Right lobe of liver (tissue), 6 donors: ENCODE measurements around the gene FERD3L. TPM values are rescaled to one million over a fixed set of nuclear protein-coding genes. Genes with fewer than 3 reads are reported as not detected.
"Not testable (repeated sequence)": the region's sequence is repeated elsewhere in the genome, so short reads cannot be mapped to it uniquely, and the experiment has no call there.

Experiments
- ATAC-seq, 4 donors: fragments of 200-7000 bp; cut with Tn5 transposase; one replicate each; pipeline ENCODE4 v1.9.1; 2020; ENCODE audit warnings: mild to moderate bottlenecking in 4 of 4, moderate library complexity in 4 of 4
- DNase-seq, 3 donors: peaks; one replicate each; pipeline ENCODE4 v3.0.0-alpha.2; 2020
- H3K27ac ChIP-seq, 3 donors: fragments of 200-600 bp; one replicate each; pipeline ENCODE4 v1.8.0; 2022
- H3K27me3 ChIP-seq, 2 donors: fragments of 200-600 bp; one replicate each; pipeline ENCODE4 v1.8.0; 2022
- H3K36me3 ChIP-seq, 4 donors: fragments of 200-600 bp; sonication (generic) in 1 of 4; one replicate each; pipeline versions ENCODE4 v1.5.1 to v1.8.0; 2017 to 2022; ENCODE audit warnings: control low read depth in 1 of 4
- H3K4me1 ChIP-seq, 4 donors: fragments of 200-600 bp; sonication (generic) in 1 of 4; one replicate each; pipeline versions ENCODE4 v1.5.1 to v1.8.0; 2017 to 2022; ENCODE audit warnings: control low read depth in 1 of 4
- H3K4me3 ChIP-seq, 3 donors: fragments of 200-600 bp; one replicate each; pipeline ENCODE4 v1.8.0; 2022
- H3K9me3 ChIP-seq, 4 donors: fragments of 200-600 bp; sonication (generic) in 1 of 4; one replicate each; pipeline versions ENCODE4 v1.5.1 to v1.8.0; 2017 to 2022; ENCODE audit warnings: control low read depth in 1 of 4
- POLR2A ChIP-seq: fragments of 450-650 bp; IDR thresholded peaks from one replicate; pipeline ENCODE4 v1.6.1; 2017; ENCODE audit warnings: antibody characterized with exemption, mild to moderate bottlenecking
- WGBS: methylation state at CpG from one replicate; pipeline ENCODE4 v1.1.6; 2018; ENCODE audit warnings: low coverage, low lambda C conversion rate; ENCODE audit not compliant: insufficient coverage; ENCODE audit errors: missing lambda C conversion rate; 5-methylcytosine and 5-hydroxymethylcytosine counted together
- intact Hi-C, 2 donors: fragments of 100-400 bp; cut with DNase I; formaldehyde crosslinking; loops; one replicate each; pipeline versions ENCODE4 v1.11.2 to v1.14.1; 2022
- long read RNA-seq: library from polyadenylated mRNA; unstranded; transcript quantifications from one replicate; pipeline ENCODE4 v2.0.0, GENCODE V29; 2019
- total RNA-seq, 6 experiments: library from RNA; depleted of rRNA in 2 of 6; stranded (reverse); fragments of >200 nt in 2 of 6; fragmentation: NEBNext Ultra II Directional in 3 of 6; extraction: Animal tissue kit (Norgen Biotek cat#: 25700) in 3 of 6; gene quantifications; one replicate each; pipeline versions ENCODE4 v1.1.0 to v1.2.4, GENCODE V29; 2016 to 2023
- TF ChIP-seq, protein P1 (sequence below), 4 donors: fragments of 200-600 bp in 3 of 4; fragments of 450-650 bp in 1 of 4; IDR thresholded peaks; one replicate each; pipeline versions ENCODE4 v1.5.1 to v1.8.0; 2016 to 2022; ENCODE audit warnings: antibody characterized with exemption in 4 of 4, mild to moderate bottlenecking in 2 of 4
- donor health status: DM: no; HTN: yes; CAD: no.
- donor health status: DM: no; HTN: no; CAD: no.
- donor health status: DM: no; HTN: no; CAD: no.
- donor health status: DM: no; HTN: yes; CAD: no.
- donor health status: DM: no; HTN: yes; CAD: no.

FERD3L gene, protein sequence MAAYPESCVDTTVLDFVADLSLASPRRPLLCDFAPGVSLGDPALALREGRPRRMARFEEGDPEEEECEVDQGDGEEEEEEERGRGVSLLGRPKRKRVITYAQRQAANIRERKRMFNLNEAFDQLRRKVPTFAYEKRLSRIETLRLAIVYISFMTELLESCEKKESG
- total RNA-seq = not detected
- long read RNA-seq = 0 reads

- intact Hi-C loops = no loop called here
- DNase-seq (no peak), ATAC-seq (no peak)
- Histone ChIP-seq H3K4me3 (no peak within 1 kb of the TSS), H3K36me3 (no peaks in the 10 kb centered on the region), H3K27me3 (no peaks in the 10 kb centered on the region), H3K27ac (no peak within 1 kb of the TSS), H3K9me3 (no peaks in the 10 kb centered on the region), H3K4me1 (no peaks in the 10 kb centered on the region)
- no peak for TF ChIP-seq POLR2A
- TF ChIP-seq, protein P1, sequence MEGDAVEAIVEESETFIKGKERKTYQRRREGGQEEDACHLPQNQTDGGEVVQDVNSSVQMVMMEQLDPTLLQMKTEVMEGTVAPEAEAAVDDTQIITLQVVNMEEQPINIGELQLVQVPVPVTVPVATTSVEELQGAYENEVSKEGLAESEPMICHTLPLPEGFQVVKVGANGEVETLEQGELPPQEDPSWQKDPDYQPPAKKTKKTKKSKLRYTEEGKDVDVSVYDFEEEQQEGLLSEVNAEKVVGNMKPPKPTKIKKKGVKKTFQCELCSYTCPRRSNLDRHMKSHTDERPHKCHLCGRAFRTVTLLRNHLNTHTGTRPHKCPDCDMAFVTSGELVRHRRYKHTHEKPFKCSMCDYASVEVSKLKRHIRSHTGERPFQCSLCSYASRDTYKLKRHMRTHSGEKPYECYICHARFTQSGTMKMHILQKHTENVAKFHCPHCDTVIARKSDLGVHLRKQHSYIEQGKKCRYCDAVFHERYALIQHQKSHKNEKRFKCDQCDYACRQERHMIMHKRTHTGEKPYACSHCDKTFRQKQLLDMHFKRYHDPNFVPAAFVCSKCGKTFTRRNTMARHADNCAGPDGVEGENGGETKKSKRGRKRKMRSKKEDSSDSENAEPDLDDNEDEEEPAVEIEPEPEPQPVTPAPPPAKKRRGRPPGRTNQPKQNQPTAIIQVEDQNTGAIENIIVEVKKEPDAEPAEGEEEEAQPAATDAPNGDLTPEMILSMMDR (IDR thresholded peaks at IDR 0.05) = no peak
- WGBS = 3% methylated on average over 29 of the region's 51 CpGs
Measured at GRCh38 chr7:19144661-19145433, at the start of gene FERD3L. TSS of gene FERD3L (minus strand) at chr7:19145421. CDS start at chr7:19145362, 59 bp downstream.

GRCh38 chr7:19194417-19194816 is 49.2 kb upstream of the FERD3L start:
- H3K9me3 ChIP-seq, H3K27ac ChIP-seq, DNase-seq, H3K27me3 ChIP-seq, intact Hi-C loops, H3K36me3 ChIP-seq, H3K4me3 ChIP-seq, ATAC-seq, H3K4me1 ChIP-seq: not testable (repeated sequence)
- WGBS = 11% methylated on average over 9 of the region's 14 CpGs

DNA sequence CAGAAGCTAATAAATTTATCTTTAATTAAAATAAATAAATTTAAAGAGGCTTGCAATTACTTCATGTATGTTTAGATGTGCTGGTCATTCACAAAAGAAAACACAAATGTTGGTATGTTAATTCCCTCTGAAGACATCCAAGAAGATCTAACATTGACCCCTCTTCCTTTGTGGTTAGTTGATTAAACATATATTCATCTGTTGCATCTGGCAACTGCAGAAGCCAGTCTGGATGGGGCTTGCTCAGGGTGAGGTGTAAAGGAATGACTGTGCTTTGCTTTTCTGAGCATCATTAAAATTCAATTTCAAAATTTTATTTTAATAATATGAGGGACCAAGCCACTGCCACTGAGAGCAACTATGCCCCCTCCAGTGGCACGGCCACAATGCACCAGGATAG is 36.4 kb upstream of the FERD3L start:
- no peak for DNase-seq
- Histone ChIP-seq H3K4me1 (no peaks in the 10 kb centered on the region), H3K9me3 (peaks cover 0 to 7% (median 0%) of the 10 kb centered on the region in 4 donors), H3K36me3 (no peaks in the 10 kb centered on the region), H3K27ac (no peak overlapping the region), H3K4me3 (no peak overlapping the region), H3K27me3 (no peaks in the 10 kb centered on the region)
- 29% methylated on average over 1 of the region's 1 CpG for WGBS
- intact Hi-C loops = no loop called here
- no peak for ATAC-seq
- no peak for TF ChIP-seq POLR2A
- TF ChIP-seq, protein P1 (IDR thresholded peaks at IDR 0.05) = no peak

DNA sequence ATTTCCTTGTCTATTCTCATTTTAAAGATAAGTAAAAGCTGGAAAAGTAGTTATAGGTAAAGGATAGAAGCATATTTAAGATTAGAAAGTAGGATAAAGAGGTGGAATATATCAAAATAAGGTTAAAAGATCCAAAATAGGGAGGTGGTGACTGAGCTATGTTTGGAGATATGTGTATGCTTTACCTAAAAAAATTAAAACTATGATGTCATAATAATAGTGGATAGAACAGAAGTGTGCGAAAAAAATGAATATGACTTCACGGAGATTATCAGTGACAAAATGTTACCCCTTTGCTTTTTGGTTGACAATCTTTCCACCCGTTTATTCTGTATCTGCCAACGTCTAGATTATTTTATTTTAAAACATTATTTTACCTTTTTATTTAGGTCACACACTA is 33.4 kb upstream of the FERD3L start:
- TF ChIP-seq, protein P1 (IDR thresholded peaks at IDR 0.05) = no peak
- TF ChIP-seq POLR2A = no peak
- intact Hi-C loops = no loop called here
- Histone ChIP-seq H3K36me3 (no peaks in the 10 kb centered on the region), H3K4me3 (no peak overlapping the region), H3K9me3 (peaks cover 0 to 5% (median 0%) of the 10 kb centered on the region in 4 donors), H3K4me1 (no peaks in the 10 kb centered on the region), H3K27ac (no peak overlapping the region), H3K27me3 (no peaks in the 10 kb centered on the region)
- DNase-seq (no peak), ATAC-seq (no peak)
- 45% methylated on average over 4 of the region's 4 CpGs for WGBS

GRCh38 chr7:19177269-19177668 is 32.0 kb upstream of the FERD3L start:
- no peaks in the 10 kb centered on the region for H3K4me1 ChIP-seq
- H3K27ac ChIP-seq = no peak overlapping the region
- intact Hi-C loops = no loop called here
- DNase-seq (no peak), ATAC-seq (no peak)
- H3K9me3 ChIP-seq = no peaks in the 10 kb centered on the region
- no peak overlapping the region for H3K4me3 ChIP-seq
- H3K36me3 ChIP-seq = no peaks in the 10 kb centered on the region
- H3K27me3 ChIP-seq = no peaks in the 10 kb centered on the region
- TF ChIP-seq POLR2A = no peak
- TF ChIP-seq, protein P1 (IDR thresholded peaks at IDR 0.05) = no peak
- 15% methylated on average over 5 of the region's 5 CpGs for WGBS
